ENCODE data around the gene IL16.
"Not testable (repeated sequence)": the region's sequence is repeated elsewhere in the genome, so short reads cannot be mapped to it uniquely, and the experiment has no call there.

The IL16 gene

DNA sequence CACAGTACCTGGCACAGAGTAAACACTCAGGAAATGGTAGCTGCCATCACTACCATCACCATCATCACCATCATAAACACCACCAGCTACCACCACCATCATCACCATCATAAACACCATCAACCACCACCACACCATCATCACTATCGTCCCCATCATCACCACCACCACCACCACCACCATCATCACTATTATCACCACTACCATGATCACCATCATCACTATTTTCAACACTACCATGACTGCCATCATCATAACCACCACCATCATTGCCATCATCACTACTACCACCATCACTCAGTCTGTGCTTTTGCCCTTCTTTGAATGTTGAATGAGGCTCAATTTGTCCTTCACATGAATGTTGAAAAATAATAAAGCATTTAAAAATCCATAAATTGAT is 21.2 kb upstream of the IL16 start:
- no peak for DNase-seq

GRCh38 chr15:81176291-81176893 is 20.3 kb upstream of the IL16 start:
- no peak for DNase-seq

GRCh38 chr15:81178365-81178764 is 18.3 kb upstream of the IL16 start:
- no peak for DNase-seq

- DNase-seq, result no peak
Observed at GRCh38 chr15:81181220-81181619, 15.5 kb upstream of the IL16 start.

DNA sequence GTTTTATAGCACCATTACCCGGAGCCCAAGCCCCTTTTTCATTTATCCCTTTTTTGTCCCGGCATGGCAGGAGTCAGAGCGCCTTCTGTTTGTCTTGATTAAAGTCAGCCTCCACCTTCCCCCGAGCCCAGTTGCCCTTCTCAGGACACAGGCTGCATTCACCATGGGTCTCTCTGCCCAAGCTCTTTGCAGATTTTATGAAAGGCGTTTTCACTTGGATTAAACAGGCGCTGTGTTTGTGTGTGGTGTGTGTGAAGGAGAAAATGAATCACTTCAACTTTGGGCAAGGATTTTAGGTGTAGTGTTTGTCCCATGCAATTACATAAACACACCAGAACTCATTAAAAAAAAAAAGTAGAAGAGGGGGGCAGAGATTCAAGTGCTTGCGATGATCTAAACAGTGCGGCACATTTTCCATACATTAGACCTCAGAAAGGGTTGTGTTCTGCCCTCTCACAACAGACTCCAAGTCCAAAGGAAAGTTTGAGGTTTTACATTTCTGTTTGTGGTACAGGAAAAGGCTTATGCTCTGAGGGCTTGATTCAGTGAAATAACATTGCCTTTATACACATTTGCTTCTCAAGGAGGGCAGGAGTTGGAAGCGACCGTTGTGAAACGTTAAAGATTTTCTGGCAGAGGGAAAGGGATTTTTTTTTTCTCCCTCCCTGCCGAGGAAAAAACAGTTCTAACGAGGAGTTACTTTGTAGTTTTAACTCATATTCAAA is 14.5 kb upstream of the IL16 start:
- no peak for DNase-seq

GRCh38 chr15:81182756-81183438 is 13.8 kb upstream of the IL16 start:
- no peak for DNase-seq

DNA sequence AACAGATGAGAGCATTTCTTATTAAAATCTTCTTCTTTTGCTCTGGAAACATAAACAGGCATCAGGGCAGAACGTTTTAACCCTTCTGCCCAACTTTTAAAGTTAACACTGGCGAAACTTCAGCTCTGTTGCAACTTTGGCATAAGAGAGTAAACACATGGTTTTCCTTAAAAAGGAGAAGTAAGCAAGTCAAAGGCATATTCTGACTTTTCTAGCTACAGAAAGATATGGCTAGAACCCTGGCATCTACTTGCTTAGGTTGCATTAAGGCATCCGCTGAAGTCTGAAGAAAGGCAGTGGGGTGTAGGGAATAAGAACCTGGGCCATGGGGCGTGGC is 13.3 kb upstream of the IL16 start:
- no peak for DNase-seq

GRCh38 chr15:81184188-81184587 is 12.5 kb upstream of the IL16 start:
- DNase-seq, result no peak

GRCh38 chr15:81185631-81186295 is 10.9 kb upstream of the IL16 start:
- DNase-seq, result no peak

DNA sequence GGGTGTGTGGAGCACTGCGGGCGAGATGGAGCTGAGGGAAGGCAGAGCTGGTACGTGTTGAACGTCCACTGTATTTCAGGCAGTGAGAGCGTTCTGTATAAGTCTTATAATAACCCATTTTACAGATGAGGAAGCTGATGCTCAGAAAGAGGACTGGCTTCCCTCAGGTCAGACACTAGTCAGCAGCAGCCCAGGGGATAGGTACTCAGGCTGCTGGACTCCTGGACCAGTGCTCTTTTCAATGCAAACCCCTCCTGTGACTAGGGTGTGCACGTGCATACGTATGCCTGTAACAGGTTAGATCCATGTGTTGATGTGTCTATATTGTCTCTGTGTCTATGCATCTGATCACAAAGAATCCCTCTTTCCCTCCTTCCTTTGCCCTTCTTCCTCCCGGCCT is 8.3 kb upstream of the IL16 start:
- DNase-seq, result no peak

DNA sequence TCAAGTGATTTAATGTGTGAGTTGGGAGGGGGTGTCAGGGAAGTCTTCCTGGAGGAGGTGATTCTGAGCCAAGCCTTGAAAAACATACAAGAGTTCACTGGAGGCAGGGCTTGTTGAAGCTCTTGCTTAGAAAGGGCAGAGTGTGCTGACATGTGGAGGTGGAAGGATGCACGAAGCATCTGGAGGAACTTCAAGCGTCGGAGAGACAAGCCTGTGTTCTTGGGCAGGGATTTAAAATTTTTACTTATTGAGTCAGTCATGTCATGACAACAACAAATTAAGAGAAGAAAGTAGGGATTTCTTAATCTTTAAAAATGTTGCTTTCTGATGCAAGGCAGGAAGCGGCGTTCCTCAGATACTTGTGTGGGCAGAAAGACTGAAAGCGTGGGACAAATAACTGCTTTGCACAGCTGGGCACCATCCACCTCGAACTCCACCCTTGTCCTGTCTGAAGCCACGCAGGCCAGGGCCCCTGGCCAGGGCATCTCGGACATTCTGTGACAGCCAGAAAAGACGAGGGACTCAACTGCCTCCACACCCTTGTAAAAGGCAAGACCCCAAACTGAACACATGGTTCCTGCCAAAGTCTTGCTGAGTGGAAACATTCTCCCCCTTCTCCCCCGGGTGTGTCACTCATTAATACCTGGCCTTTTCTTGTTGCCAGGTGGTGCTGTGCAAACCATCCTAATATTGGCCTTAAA is 6.9 kb upstream of the IL16 start:
- no peak for DNase-seq

GRCh38 chr15:81190922-81191507 is 5.7 kb upstream of the IL16 start:
- DNase-seq, result no peak

DNA sequence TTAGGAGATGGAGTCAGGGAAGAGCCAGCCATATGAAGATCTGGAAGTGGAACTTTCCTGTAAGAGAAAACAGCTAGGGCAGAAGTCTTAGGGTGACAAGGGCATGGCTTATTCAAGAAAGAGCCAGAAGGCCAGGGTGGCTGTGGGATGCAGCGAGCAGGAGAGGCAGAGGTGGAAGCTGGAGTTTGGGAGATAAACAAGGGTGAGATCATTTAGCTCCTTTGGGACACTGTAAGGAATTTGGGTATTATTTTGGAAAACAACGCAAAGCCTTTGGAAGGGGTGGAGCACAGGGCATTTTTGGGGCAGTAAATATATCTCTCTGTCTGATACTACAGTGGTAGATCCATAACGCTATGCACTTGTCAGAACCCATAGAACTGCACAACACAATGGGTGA is 5.0 kb upstream of the IL16 start:
- DNase-seq, result no peak

GRCh38 chr15:81194723-81195122 is 2.0 kb upstream of the IL16 start:
- DNase-seq, result no peak

DNA sequence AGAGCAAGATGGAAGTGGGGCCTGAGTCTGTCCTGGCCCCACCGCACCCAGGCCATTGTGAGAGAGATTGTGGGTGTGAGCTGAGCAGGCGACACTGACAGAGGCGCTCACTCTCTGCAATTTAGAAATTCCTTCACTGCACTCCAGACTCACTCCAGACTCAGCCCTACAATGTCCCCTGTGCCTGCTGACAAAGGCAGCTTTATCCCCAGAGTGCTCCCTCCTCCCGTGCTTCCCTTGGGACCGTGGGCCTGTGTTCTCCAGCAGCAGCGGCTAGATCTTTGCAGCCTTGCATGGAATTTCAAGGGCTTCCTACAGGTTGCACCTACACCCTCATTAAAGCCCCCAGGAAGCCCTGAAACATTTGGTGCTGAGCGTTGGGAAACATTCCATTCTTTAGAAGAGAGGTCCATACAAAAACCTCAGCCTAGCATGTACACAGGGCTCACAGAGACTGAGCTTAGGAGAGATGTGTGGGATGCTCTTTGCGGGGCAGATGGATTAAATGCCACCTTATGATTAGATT is 1.3 kb upstream of the IL16 start:
- DNase-seq, result no peak

DNA sequence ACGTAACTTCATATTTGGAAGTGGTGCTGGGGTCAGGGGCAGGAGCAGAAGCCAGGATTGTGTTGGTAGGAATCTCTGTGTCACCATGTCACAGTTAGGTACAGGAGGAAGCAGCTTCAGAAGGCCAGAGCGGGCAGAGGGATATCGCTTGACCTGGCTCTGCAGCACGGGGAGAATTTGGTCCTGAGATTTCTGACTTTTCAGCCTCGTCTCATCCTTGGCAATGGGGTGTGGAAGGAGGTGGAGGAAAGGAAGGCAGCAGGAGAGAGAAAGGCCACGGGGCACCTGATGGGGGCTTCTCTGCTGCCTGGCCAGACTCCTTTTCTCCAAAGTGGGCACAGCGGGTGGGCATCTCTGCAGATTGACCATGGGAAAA is 564 bp downstream of the IL16 start:
- DNase-seq, result no peak

DNA sequence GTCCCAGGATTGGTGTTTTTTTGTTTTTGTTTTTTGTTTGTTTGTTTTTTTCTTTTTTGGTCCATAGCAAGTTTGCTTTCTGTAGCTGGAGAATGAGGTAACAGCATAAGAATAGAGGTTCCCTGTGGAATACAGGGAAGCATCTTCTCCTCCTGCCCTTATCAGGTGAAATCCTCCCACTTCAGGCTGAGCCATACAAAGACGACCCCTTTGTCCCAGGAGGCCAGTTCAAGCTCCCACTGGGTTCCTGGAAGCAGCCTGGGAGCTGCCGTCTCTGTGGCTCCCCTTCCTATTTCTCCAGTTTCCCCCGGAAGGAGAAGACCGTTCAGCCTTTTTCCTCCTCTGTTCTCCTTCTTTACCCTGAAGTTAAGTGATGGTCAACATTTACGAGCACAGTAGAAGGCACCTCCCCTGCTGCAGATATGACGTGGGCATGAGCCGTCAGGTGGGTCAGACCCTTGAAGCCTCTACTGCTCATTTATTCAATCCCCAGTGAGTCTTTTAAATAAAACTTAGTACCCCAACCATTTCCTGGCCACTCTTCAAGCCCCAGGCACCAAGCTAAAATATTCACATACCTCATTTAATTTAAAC is 1.1 kb downstream of the IL16 start:
- DNase-seq, result no peak

- no peak for DNase-seq
Observed at GRCh38 chr15:81199031-81199779, 2.5 kb downstream of the IL16 start.

- DNase-seq, result no peak
Observed at GRCh38 chr15:81206018-81206417, 9.3 kb downstream of the IL16 start.

DNA sequence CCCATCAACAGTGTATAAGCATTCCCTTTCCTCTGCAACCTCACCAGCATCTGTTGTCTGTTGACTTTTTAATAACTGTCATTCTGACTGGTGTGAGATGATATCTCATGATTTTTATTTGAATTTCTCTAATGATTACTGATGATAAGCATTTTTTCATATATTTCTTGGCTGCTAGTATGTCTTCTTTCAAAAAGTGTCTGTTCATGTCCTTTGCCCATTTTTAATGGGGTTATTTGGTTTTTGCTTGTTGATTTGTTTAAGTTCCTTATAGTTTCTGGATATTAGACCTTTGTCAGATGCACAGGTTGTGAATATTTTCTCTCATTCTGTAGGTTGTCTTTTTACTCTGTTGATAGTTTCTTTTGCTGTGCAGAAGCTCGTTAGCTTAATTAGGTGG is 11.3 kb downstream of the IL16 start:
- not testable (repeated sequence) for DNase-seq

DNA sequence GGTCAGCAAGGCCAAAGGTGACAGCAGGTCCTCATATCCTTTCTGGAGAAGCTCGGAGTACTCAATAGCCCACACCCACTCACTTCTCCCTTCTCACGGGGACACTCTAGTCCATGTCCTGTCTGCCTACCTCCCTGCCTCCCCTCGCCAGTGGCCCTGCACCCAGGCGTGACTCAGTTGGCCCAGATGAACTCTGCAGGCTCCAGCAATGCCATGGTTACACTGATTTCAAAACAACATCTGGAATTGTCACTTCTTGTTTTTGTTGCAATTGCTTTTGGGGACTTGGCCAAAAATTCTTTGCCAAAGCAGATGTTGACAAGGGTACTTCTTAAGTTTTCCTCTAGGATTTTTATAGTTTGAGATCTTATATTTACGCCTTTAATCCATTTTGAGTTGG is 13.0 kb downstream of the IL16 start:
- DNase-seq, result no peak

- no peak for DNase-seq
Observed at GRCh38 chr15:81211376-81211775, 14.7 kb downstream of the IL16 start.

All from stimulated activated CD4-positive, alpha-beta T cell treated with anti-CD3 and anti-CD28 coated beads, Interleukin-4, amount 100 ng/mL, for 1 hour (primary cell).